NCI-H446 treated with DMSO at 0.1 percent for 48 hours (cell line): ENCODE measurements around the gene ABI2.
"Not testable (repeated sequence)": the region's sequence is repeated elsewhere in the genome, so short reads cannot be mapped to it uniquely, and the experiment has no call there.

ENCODE experiments used
- DNase-seq: peaks from one replicate; lab custom pipeline; 2025; lab: John Stamatoyannopoulos, UW

ABI2 gene

GRCh38 chr2:203327901-203328759, at the start of gene ABI2:
Gene ABI2 (plus strand): TSS chr2:203328394. CDS start chr2:203328515, 121 bp downstream.
- peak; percentile 71 for DNase-seq

GRCh38 chr2:203279288-203279687, 48.9 kb upstream of the ABI2 start:
- DNase-seq: no peak

- DNase-seq: no peak
Measured at GRCh38 chr2:203280428-203281064, 47.6 kb upstream of the ABI2 start.

- no peak for DNase-seq
Measured at GRCh38 chr2:203282101-203282500, 46.1 kb upstream of the ABI2 start.

GRCh38 chr2:203286532-203286931, 41.7 kb upstream of the ABI2 start:
- no peak for DNase-seq

GRCh38 chr2:203301667-203302066, 26.5 kb upstream of the ABI2 start:
- no peak for DNase-seq

- DNase-seq: not testable (repeated sequence)
Measured at GRCh38 chr2:203302586-203302985, 25.6 kb upstream of the ABI2 start.

GRCh38 chr2:203310688-203311436, 17.3 kb upstream of the ABI2 start:
- DNase-seq: no peak

GRCh38 chr2:203326356-203326755, 1.8 kb upstream of the ABI2 start:
- DNase-seq: no peak

GRCh38 chr2:203327582-203327900, 653 bp upstream of the ABI2 start:
- no peak for DNase-seq

- DNase-seq: no peak
Measured at GRCh38 chr2:203328760-203329540, 756 bp downstream of the ABI2 start.

- DNase-seq: no peak
Measured at GRCh38 chr2:203330434-203330833, 2.2 kb downstream of the ABI2 start.

GRCh38 chr2:203338322-203338721, 10.1 kb downstream of the ABI2 start:
- DNase-seq: no peak

- no peak for DNase-seq
Measured at GRCh38 chr2:203340791-203341487, 12.7 kb downstream of the ABI2 start.

- DNase-seq: no peak
Measured at GRCh38 chr2:203341741-203342310, 13.6 kb downstream of the ABI2 start.

GRCh38 chr2:203342374-203342773, 14.2 kb downstream of the ABI2 start:
- not testable (repeated sequence) for DNase-seq

GRCh38 chr2:203344667-203345066, 16.5 kb downstream of the ABI2 start:
- DNase-seq: no peak

GRCh38 chr2:203346612-203347011, 18.4 kb downstream of the ABI2 start:
- DNase-seq: no peak

- DNase-seq: no peak
Measured at GRCh38 chr2:203347375-203347774, 19.2 kb downstream of the ABI2 start.

GRCh38 chr2:203352604-203353255, 24.5 kb downstream of the ABI2 start:
- DNase-seq: no peak

GRCh38 chr2:203354966-203355365, 26.8 kb downstream of the ABI2 start:
- DNase-seq: no peak
